ENCODE results near the gene ABR.
"Not testable (repeated sequence)": the region's sequence is repeated elsewhere in the genome, so short reads cannot be mapped to it uniquely, and the experiment has no call there.

The ABR gene

GRCh38 chr17:1048516-1049115, 131.2 kb downstream of the ABR start:
- not testable (repeated sequence) for H3K9me3 ChIP-seq (ENCODE audit: low read length); H3K4me1 ChIP-seq (ENCODE audit: insufficient read depth, low read length); H3K4me3 ChIP-seq (ENCODE audit: low read length); H2AFZ ChIP-seq (ENCODE audit: low read depth, low read length); H3K27me3 ChIP-seq (ENCODE audit: insufficient read depth, low read length)
- H3K36me3 ChIP-seq (ENCODE audit: insufficient read depth, low read length): peaks cover 13% of the 10 kb centered on the region

- Histone ChIP-seq H2AFZ (ENCODE audit: low read depth, low read length) (no peak overlapping the region), H3K4me3 (ENCODE audit: low read length) (no peak overlapping the region), H3K36me3 (ENCODE audit: insufficient read depth, low read length) (peaks cover 8% of the 10 kb centered on the region), H3K4me1 (ENCODE audit: insufficient read depth, low read length) (peaks cover 4% of the 10 kb centered on the region), H3K27me3 (ENCODE audit: insufficient read depth, low read length) (no peaks in the 10 kb centered on the region), H3K9me3 (ENCODE audit: low read length) (no peaks in the 10 kb centered on the region)
Observed at GRCh38 chr17:1047879-1048470, 131.8 kb downstream of the ABR start.

DNA sequence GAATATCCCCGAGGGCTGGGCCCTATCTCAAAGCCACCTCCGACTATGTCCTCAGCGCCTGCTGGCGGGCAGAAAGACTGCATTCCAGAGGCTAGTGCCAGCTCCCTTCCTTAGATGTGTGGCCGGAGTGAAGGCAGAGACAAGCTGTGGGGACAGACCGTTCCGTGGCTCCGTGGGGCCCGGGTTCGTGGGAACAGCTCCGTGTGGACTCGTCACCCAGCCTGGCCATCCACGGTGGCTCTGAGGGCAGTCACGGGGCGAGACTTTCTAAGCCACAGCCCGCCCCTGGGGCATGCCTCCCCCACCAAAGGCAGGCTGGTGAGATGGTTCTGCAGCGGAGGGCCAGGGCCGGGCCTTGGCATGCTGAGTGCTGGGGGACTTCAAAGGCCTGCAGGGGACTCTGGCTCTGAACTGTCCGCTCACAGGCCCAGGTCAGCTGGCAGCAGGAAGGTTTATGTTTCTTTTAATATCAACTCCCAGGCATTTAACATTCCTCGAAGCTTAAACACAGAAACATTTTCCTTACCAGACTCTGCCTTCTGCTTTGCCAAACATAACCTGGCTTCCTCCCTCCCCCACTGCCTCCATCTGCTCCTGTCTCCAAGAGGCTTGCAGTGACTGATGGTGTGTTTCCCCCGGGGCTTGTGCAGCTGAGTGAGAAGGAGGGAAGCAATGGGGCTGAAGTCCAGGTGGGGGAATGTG, 132.5 kb downstream of the ABR start:
- Histone ChIP-seq H3K4me1 (ENCODE audit: insufficient read depth, low read length) (peaks cover 4% of the 10 kb centered on the region), H3K36me3 (ENCODE audit: insufficient read depth, low read length) (peaks cover 12% of the 10 kb centered on the region), H3K9me3 (ENCODE audit: low read length) (no peaks in the 10 kb centered on the region), H2AFZ (ENCODE audit: low read depth, low read length) (no peak overlapping the region), H3K27me3 (ENCODE audit: insufficient read depth, low read length) (no peaks in the 10 kb centered on the region), H3K4me3 (ENCODE audit: low read length) (no peak overlapping the region)

DNA sequence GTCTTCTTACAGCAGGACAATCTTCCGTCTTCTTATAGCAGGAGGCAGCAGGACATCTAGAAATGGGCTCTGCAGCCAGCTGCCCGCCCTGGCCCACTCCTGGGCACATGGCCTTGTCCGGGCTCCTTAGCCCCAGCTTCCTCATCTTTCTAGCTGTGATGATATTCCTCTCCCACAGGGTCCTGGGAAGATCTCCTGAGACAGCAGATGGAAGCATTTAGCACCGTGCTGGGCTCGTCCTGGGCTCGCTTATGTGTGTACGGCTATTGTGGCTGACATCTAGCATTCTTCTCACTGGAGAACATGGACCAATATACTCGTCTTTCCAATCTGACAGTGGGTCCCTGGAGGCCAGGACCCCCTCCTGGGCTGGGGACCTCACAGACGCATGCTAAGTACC, 134.3 kb downstream of the ABR start:
- Histone ChIP-seq H3K4me3 (ENCODE audit: low read length) (no peak overlapping the region), H3K36me3 (ENCODE audit: insufficient read depth, low read length) (peaks cover 17% of the 10 kb centered on the region), H2AFZ (ENCODE audit: low read depth, low read length) (no peak overlapping the region), H3K4me1 (ENCODE audit: insufficient read depth, low read length) (peaks cover 4% of the 10 kb centered on the region), H3K27me3 (ENCODE audit: insufficient read depth, low read length) (no peaks in the 10 kb centered on the region), H3K9me3 (ENCODE audit: low read length) (no peaks in the 10 kb centered on the region)

DNA sequence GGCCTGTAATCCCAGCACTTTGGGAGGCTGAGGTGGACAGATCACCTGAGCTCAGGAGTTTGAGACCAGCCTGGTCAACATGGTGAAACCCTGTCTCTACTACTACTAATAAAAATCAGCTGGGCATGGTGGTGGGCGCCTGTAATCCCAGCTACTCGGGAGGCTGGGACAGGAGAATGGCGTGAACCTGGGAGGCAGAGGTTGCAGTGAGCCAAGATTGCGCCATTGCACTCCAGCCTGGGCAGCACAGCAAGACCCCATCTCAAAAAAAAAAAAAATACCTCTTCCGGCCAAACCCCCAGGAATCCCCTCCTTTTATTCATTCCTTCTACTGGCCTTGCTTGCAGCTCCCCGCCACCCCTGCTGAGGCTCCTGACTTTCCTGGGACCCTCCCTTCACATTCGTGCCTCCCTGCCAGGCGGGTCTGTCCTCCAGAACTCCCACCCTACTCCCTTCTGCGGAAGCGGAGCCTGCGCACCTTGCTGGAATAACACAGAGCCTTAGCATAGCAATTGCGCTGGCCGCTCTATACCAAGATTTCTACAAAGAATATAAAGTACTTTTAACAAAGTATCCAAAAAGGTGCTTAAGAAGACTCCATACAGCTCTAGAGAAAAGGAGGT, 135.3 kb downstream of the ABR start:
- peaks cover 11% of the 10 kb centered on the region for H3K36me3 ChIP-seq (ENCODE audit: insufficient read depth, low read length)
- H3K4me3 ChIP-seq (ENCODE audit: low read length); H3K27me3 ChIP-seq (ENCODE audit: insufficient read depth, low read length); H3K4me1 ChIP-seq (ENCODE audit: insufficient read depth, low read length); H3K9me3 ChIP-seq (ENCODE audit: low read length); H2AFZ ChIP-seq (ENCODE audit: low read depth, low read length): not testable (repeated sequence)

- no peaks in the 10 kb centered on the region for H3K27me3 ChIP-seq (ENCODE audit: insufficient read depth, low read length)
Observed at GRCh38 chr17:1043601-1044251, 136.1 kb downstream of the ABR start.

DNA sequence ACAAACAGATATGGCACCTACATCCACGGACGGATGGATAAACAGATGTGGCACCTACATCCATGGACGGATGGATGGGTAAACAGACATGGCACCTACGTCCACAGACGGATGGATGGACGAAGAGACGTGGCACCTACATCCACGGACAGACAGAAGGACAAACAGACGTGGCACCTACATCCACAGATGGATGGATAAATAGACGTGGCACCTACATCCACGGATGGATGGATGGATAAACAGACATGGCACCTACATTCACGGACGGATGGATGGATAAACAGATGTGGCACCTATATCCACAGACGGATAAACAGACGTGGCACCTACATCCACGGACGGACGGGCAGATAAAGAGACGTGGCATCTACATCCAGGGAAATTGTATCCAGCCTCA, 137.3 kb downstream of the ABR start:
- Histone ChIP-seq H3K36me3 (ENCODE audit: insufficient read depth, low read length) (peaks cover 9% of the 10 kb centered on the region), H3K4me3 (ENCODE audit: low read length) (no peak overlapping the region), H3K4me1 (ENCODE audit: insufficient read depth, low read length) (peaks cover 4% of the 10 kb centered on the region), H3K9me3 (ENCODE audit: low read length) (no peaks in the 10 kb centered on the region), H2AFZ (ENCODE audit: low read depth, low read length) (no peak overlapping the region), H3K27me3 (ENCODE audit: insufficient read depth, low read length) (no peaks in the 10 kb centered on the region)

More at GRCh38 chr17:1043601-1044251, 136.1 kb downstream of the ABR start:
- H3K4me1 ChIP-seq (ENCODE audit: insufficient read depth, low read length): peaks cover 4% of the 10 kb centered on the region
- no peak overlapping the region for H2AFZ ChIP-seq (ENCODE audit: low read depth, low read length)
- no peak overlapping the region for H3K4me3 ChIP-seq (ENCODE audit: low read length)
- no peaks in the 10 kb centered on the region for H3K9me3 ChIP-seq (ENCODE audit: low read length)
- peaks cover 9% of the 10 kb centered on the region for H3K36me3 ChIP-seq (ENCODE audit: insufficient read depth, low read length)

- Histone ChIP-seq H3K4me1 (ENCODE audit: insufficient read depth, low read length) (peaks cover 4% of the 10 kb centered on the region), H3K9me3 (ENCODE audit: low read length) (no peaks in the 10 kb centered on the region), H3K36me3 (ENCODE audit: insufficient read depth, low read length) (peaks cover 9% of the 10 kb centered on the region), H3K4me3 (ENCODE audit: low read length) (no peak overlapping the region), H2AFZ (ENCODE audit: low read depth, low read length) (no peak overlapping the region), H3K27me3 (ENCODE audit: insufficient read depth, low read length) (no peaks in the 10 kb centered on the region)
Observed at GRCh38 chr17:1041746-1042145, 138.0 kb downstream of the ABR start.

DNA sequence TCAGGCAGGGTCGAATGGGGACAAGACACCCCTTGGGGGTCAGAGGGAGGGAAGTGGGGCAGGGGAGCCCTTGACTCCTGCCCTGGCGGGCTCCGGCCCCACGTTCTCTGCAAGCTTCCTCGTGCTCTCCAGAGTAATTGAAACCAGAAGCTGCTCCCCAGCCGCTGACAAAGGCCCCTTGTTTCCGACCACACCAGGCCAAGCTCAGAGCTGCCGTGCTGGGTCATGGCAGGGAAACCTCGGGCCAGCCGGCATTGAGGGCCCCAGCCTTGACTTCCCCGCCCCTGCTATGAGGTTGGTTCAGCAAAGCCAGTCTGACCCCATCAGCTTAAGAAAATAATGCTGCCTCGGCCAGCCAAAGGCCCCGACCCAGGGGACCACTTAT, 139.6 kb downstream of the ABR start:
- no peaks in the 10 kb centered on the region for H3K27me3 ChIP-seq (ENCODE audit: insufficient read depth, low read length)
- H3K36me3 ChIP-seq (ENCODE audit: insufficient read depth, low read length): peaks cover 9% of the 10 kb centered on the region
- H3K4me3 ChIP-seq (ENCODE audit: low read length): no peak overlapping the region
- no peak overlapping the region for H2AFZ ChIP-seq (ENCODE audit: low read depth, low read length)
- peaks cover 4% of the 10 kb centered on the region for H3K4me1 ChIP-seq (ENCODE audit: insufficient read depth, low read length)
- no peaks in the 10 kb centered on the region for H3K9me3 ChIP-seq (ENCODE audit: low read length)

DNA sequence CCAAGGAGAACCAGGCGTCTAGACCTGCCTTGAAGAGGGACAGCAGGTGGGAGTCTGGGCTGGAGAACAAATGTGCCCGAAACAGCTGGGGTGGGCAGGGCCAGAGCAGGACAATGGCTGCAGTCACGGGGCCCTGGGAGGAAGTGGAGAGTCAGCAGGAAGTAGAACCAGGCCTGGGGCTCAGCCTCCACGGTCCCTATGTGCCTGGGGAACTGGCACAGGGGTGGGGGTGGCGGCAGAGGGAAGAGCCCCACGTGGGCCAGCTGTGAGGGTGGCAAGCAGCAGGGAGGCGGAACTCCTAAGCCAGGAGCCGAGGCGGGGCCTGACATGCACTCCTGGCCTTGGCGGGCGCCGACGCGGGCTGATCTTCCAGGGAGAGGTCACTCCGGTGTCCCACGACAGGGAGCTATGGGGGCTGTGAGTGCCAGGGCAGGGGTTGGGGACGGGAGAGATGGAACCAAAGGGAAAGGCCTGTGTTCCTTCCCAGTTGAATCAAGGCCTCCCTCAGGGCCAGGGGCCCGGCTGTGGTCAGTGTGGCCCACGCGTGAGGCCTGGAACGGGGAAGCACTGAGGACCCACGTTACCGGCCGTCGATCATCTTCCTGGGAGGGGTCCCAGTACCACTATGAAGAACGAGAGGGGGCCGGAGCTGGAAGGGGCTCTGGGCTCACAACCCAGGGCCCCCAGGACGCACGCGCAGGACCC, 140.1 kb downstream of the ABR start:
- Histone ChIP-seq H3K4me1 (ENCODE audit: insufficient read depth, low read length) (peaks cover 4% of the 10 kb centered on the region), H3K27me3 (ENCODE audit: insufficient read depth, low read length) (no peaks in the 10 kb centered on the region), H3K9me3 (ENCODE audit: low read length) (no peaks in the 10 kb centered on the region), H3K4me3 (ENCODE audit: low read length) (no peak overlapping the region), H3K36me3 (ENCODE audit: insufficient read depth, low read length) (peaks cover 9% of the 10 kb centered on the region), H2AFZ (ENCODE audit: low read depth, low read length) (no peak overlapping the region)

- H3K27me3 ChIP-seq (ENCODE audit: insufficient read depth, low read length): no peaks in the 10 kb centered on the region
- H3K9me3 ChIP-seq (ENCODE audit: low read length): no peaks in the 10 kb centered on the region
- no peak overlapping the region for H2AFZ ChIP-seq (ENCODE audit: low read depth, low read length)
- H3K4me1 ChIP-seq (ENCODE audit: insufficient read depth, low read length): peaks cover 4% of the 10 kb centered on the region
- H3K4me3 ChIP-seq (ENCODE audit: low read length): no peak overlapping the region
- peaks cover 9% of the 10 kb centered on the region for H3K36me3 ChIP-seq (ENCODE audit: insufficient read depth, low read length)
Observed at GRCh38 chr17:1039123-1039507, 140.7 kb downstream of the ABR start.

DNA sequence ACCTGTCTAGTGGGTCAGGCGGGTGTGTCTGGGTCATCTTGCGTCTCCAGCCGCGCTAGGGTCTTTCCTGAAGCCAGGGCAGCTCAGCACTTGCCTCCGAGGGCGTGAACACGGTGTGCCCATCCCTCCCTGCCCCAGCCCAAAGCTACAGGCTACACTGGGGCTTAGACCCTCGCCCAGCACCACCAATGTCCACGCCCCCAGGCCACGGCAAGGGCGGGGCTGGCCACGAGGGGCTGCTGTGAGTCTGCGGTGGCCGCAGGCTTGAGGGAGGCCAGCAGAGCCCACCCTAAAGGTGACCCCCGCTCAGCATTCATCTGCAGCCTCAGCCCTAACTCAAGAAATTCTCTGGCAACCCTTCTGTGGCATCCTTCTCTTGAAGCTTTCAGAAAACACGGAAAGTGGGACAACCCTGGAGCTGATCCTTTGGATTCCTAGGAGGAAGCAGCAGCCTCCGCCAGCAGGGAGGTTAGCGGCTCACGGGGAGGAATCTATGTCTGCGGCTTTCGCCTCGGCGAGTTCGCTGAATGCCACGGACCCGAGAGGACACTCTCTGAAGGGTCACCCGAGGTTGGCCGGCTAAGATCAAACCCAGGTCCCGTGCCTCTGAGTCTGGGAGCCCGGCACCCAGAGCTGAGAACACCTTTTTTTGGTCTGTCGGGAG, 141.2 kb downstream of the ABR start:
- peaks cover under 1% of the 10 kb centered on the region for H3K4me1 ChIP-seq (ENCODE audit: insufficient read depth, low read length)
- peaks cover under 1% of the 10 kb centered on the region for H3K9me3 ChIP-seq (ENCODE audit: low read length)
- H2AFZ ChIP-seq (ENCODE audit: low read depth, low read length): no peak overlapping the region
- no peaks in the 10 kb centered on the region for H3K27me3 ChIP-seq (ENCODE audit: insufficient read depth, low read length)
- peaks cover 10% of the 10 kb centered on the region for H3K36me3 ChIP-seq (ENCODE audit: insufficient read depth, low read length)
- no peak overlapping the region for H3K4me3 ChIP-seq (ENCODE audit: low read length)
